LNCaP clone FGC (cell line): ENCODE measurements around the gene CCDC196.

ENCODE experiments used
- DNase-seq: peaks from one replicate; pipeline ENCODE4 v3.0.0-alpha.2; 2011; ENCODE audit warnings: low read depth
- H3K4me3 ChIP-seq: 2 replicates; pipeline ENCODE4 v1.5.1; 2011; ENCODE audit warnings: mild to moderate bottlenecking, low read depth, low read length, control low read depth
- TF ChIP-seq, protein P1 (sequence below): IDR thresholded peaks from 2 replicates; pipeline ENCODE4 v1.5.1; 2012; ENCODE audit warnings: mild to moderate bottlenecking; ENCODE audit not compliant: control insufficient read depth, insufficient read depth; ENCODE audit errors: extremely low read depth

The CCDC196 gene

DNA sequence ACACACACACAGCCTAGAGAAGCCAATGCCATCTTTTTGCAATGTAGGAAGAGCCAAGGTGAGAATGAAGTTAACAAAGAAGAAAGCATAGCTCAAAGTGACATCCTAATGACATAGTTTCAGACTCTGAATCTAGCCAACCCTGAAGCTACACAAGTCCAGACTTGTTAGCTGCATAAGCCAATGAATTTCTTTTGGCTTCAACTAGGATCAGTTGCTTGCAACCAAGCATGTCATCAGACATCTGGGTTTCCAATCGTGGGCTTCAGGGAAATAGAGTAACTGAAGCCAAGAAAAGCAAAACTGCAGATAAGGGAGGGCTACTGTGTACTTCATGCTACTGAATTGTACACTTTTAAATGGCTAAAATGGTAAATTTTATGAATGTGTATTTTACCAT is 17.4 kb downstream of the CCDC196 start:
- H3K4me3 ChIP-seq, result no peak overlapping the region
- no peak for DNase-seq
- TF ChIP-seq, protein P1, sequence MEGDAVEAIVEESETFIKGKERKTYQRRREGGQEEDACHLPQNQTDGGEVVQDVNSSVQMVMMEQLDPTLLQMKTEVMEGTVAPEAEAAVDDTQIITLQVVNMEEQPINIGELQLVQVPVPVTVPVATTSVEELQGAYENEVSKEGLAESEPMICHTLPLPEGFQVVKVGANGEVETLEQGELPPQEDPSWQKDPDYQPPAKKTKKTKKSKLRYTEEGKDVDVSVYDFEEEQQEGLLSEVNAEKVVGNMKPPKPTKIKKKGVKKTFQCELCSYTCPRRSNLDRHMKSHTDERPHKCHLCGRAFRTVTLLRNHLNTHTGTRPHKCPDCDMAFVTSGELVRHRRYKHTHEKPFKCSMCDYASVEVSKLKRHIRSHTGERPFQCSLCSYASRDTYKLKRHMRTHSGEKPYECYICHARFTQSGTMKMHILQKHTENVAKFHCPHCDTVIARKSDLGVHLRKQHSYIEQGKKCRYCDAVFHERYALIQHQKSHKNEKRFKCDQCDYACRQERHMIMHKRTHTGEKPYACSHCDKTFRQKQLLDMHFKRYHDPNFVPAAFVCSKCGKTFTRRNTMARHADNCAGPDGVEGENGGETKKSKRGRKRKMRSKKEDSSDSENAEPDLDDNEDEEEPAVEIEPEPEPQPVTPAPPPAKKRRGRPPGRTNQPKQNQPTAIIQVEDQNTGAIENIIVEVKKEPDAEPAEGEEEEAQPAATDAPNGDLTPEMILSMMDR, result no peak

DNA sequence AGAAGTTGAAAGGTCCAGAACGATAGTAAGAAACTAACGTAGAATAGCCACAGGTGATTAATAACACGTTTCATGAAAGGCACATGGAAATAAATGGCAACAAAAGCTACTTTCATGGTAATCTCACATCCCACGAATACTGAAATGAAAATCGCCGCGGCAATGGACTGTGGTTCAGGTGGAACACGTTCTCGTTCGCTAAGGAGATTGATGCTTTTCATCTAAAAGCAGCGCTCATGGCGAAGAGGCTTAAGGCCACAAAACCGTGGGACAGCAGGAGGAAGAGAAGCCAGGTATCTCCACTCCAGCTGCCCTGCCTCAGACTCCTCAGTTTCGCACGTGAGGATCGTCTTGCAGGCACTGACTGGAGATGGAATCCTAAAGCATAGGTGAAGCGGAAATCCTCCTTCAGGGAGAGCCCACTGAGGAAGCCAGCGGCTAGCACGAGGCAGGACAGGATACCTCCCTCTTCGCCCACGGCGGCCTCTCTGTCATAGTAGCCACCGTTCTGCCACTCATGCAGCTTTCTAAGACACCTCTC is 21.1 kb downstream of the CCDC196 start:
- peak overlapping the region; percentile 97 for H3K4me3 ChIP-seq
- DNase-seq, result peak; percentile 13
- TF ChIP-seq, protein P1, result no peak

DNA sequence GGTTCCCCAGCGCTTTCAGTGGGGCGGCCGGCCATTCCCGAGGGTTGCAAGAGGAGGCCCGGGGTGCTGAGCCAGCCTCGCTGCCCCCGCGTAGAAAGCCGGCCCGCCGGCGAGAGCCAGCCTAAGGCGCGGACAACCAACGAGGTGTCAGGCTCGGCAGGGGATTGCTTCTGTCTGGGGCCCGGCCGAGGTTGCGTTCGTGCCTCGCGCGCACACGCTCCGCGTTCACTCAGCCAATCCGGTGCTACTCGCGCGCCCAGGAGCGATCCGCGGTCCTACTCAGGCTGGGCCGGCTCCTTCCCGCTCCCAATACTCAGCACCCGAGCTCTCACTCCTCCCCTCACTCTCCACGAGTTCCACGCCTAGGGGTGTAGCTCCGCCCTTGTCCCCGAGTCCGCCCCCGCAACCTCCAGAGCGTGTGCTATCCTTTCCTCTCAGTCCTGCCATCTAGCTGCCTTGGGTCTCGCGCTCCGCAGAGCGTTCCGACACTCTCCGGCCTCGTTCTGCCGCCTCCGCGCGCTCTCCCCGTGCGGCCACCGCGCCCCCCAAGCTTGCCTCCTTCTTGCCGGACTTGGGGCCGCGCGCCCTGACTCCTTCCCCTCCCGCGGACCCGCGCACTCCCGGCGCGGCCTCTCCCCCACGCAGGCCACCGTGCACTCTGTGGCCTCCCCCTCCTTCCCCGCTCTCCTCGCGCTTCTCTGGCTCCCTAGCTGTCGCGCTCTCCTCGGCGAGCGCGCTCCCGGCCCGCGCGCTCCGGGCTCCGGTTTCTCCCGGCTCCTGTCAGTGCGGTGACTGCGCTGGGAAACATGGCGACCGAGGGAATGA is 21.8 kb downstream of the CCDC196 start, which contains the start of gene GPHN:
TSS of gene GPHN (plus strand) at position 426 of the 825 bp plus-strand sequence.
- DNase-seq, result peak; percentile 96
- peak within 1 kb of the TSS; percentile 97 for H3K4me3 ChIP-seq
- TF ChIP-seq, protein P1, result peak; percentile 39

DNA sequence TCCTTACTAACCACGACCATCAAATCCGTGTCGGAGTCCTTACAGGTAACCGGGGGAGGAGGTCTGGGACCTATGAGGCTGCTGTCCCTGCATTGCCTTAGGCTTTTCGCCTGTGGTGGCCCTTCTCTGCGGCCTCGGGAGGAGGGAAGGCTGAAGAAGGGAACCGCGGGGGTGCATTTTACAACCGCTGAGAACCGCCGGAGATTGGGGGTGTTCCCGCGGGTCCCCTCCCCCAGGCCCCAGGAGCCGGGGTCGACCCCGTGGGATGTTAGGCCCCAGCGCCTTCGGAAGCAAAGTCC is 22.3 kb downstream of the CCDC196 start:
- peak overlapping the region; percentile 97 for H3K4me3 ChIP-seq
- DNase-seq, result no peak
- TF ChIP-seq, protein P1, result no peak

DNA sequence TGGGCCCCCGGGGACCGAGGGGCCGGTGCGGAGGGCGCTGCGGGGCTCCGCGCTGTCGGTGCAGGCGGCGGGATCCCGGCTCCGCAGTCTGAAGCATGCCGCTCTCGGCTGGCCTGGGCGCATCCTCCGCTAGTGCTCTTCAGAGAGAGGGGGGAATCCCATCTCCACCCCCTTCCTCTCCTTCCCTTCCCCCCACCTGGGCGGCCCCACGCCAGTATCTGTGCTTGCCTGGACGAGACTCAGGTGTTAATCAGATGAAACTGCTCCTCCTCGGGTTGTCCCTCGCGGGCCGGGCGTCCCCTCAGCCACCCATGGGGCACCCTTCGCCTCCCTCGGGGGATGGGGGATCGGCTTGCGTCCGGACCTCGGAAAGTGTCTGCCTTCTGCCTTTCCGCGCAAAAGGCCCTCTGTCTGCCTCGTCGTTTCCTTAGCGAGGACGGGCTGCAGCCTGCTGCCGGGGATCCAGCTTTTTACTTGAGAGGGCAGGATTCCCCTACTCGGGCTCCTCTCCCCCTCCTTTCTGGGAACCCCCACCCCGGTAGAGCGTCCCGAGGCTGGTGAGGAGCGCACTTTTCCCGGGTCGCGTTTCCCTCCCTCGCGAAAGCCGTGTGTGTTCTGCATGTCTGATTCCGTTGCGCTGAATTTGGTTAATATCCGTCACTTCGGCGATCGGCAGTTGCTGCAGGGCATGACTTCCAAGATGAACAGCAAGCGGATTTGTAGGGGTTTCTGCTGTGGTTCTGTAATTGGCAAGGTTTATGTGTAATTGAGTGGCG is 22.9 kb downstream of the CCDC196 start:
- peak overlapping the region; percentile 97 for H3K4me3 ChIP-seq
- TF ChIP-seq, protein P1, result no peak
- no peak for DNase-seq

DNA sequence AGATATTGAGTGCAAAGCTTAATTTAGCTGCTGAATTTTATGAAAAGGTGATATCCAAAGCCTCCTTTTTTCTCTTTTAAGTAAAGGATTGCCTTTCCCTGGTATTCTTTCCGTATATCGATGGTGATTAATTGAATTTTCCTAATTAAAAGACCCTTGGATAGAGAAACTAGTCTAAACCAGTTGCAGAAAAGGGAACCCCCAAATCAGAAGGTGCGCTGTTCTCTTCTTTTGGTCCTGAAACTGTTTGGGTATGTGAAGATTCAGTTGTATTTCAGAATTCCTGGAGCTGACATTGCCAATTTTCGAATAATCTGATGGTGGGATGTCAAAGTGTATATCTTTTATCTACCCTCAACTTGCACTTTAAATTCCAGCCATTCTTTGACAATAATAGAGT is 23.7 kb downstream of the CCDC196 start:
- peak overlapping the region; percentile 97 for H3K4me3 ChIP-seq
- no peak for DNase-seq
- TF ChIP-seq, protein P1, result no peak
